ENCODE results near the gene GPRC5D.

GPRC5D gene

DNA sequence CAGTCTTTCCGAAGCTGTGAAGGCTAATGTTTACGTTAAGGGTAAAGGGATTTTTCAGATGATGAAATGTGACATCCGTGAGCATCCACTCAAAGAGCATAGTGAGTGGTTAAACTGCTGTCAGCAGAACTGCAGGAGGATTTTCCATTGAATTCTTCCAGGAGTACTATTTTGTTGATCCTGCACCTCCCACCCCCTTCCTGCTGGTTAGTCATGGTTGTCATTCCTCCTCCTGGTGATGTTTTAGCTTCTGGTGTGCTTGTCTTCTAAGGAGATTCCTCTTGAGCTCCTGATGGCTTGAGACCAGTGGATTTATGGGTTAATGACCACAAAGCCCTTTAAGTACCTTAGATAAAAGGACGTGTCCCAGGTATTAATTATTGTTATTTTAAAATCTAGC, 2.4 kb upstream of the GPRC5D start:
- Histone ChIP-seq H3K4me3 (IDR thresholded peaks at IDR 0.05; ENCODE audit: insufficient read depth, low read depth, low read length) (no peak overlapping the region), H3K27ac (no peak overlapping the region), H3K9ac (no peak overlapping the region), H4K20me1 (ENCODE audit: insufficient read depth) (no peaks in the 10 kb centered on the region), H3K79me2 (ENCODE audit: insufficient read depth, low read depth) (no peaks in the 10 kb centered on the region), H3K4me2 (no peak overlapping the region), H3K27me3 (ENCODE audit: insufficient read depth, low read depth) (no peaks in the 10 kb centered on the region), H3K36me3 (ENCODE audit: insufficient read depth) (no peaks in the 10 kb centered on the region), H3K4me1 (ENCODE audit: low read depth, poor library complexity, severe bottlenecking) (no peaks in the 10 kb centered on the region), H2AFZ (ENCODE audit: low read depth) (no peak overlapping the region)
- no peak for TF ChIP-seq CTCF (conservative IDR thresholded peaks at IDR 0.05; ENCODE audit: low read depth, low read length)

- Histone ChIP-seq H3K27me3 (ENCODE audit: insufficient read depth, low read depth) (no peaks in the 10 kb centered on the region), H2AFZ (ENCODE audit: low read depth) (no peak overlapping the region), H3K36me3 (ENCODE audit: insufficient read depth) (no peaks in the 10 kb centered on the region), H3K79me2 (ENCODE audit: insufficient read depth, low read depth) (no peaks in the 10 kb centered on the region), H3K27ac (no peak overlapping the region), H3K4me1 (ENCODE audit: low read depth, poor library complexity, severe bottlenecking) (no peaks in the 10 kb centered on the region), H3K9ac (no peak overlapping the region), H3K4me3 (IDR thresholded peaks at IDR 0.05; ENCODE audit: insufficient read depth, low read depth, low read length) (no peak overlapping the region), H3K4me2 (no peak overlapping the region), H4K20me1 (ENCODE audit: insufficient read depth) (no peaks in the 10 kb centered on the region)
- no peak for TF ChIP-seq CTCF (conservative IDR thresholded peaks at IDR 0.05; ENCODE audit: low read depth, low read length)
These were observed 466 bp downstream of the GPRC5D start for GRCh38 chr12:12951504-12951903.

DNA sequence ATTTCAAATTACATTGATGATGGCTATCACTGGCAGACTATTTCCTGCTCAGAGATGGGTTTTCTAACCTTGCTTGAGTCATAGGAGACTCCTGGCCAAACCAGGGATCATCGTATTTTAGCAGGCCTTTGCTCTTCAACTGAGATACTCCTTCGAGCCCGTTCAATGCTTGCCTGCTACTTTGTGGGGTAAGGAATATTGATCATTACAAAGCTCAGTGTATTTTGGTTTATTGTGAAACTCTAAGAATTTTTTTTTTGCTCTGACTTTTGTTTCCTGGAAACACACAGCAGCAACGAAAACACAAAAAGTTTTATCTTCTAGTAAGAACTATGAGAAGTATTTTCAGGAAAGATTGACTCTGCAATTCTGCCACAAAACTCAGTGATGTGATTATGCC, 4.1 kb downstream of the GPRC5D start:
- TF ChIP-seq CTCF (conservative IDR thresholded peaks at IDR 0.05; ENCODE audit: low read depth, low read length): no peak
- no peaks in the 10 kb centered on the region for H3K4me1 ChIP-seq (ENCODE audit: low read depth, poor library complexity, severe bottlenecking)
- no peak overlapping the region for H3K27ac ChIP-seq
- H3K4me3 ChIP-seq (IDR thresholded peaks at IDR 0.05; ENCODE audit: insufficient read depth, low read depth, low read length): no peak overlapping the region
- H4K20me1 ChIP-seq (ENCODE audit: insufficient read depth): no peaks in the 10 kb centered on the region
- no peak overlapping the region for H3K4me2 ChIP-seq
- H3K9ac ChIP-seq: no peak overlapping the region
- no peak overlapping the region for H2AFZ ChIP-seq (ENCODE audit: low read depth)
- H3K79me2 ChIP-seq (ENCODE audit: insufficient read depth, low read depth): no peaks in the 10 kb centered on the region
- no peaks in the 10 kb centered on the region for H3K36me3 ChIP-seq (ENCODE audit: insufficient read depth)
- H3K27me3 ChIP-seq (ENCODE audit: insufficient read depth, low read depth): no peaks in the 10 kb centered on the region

DNA sequence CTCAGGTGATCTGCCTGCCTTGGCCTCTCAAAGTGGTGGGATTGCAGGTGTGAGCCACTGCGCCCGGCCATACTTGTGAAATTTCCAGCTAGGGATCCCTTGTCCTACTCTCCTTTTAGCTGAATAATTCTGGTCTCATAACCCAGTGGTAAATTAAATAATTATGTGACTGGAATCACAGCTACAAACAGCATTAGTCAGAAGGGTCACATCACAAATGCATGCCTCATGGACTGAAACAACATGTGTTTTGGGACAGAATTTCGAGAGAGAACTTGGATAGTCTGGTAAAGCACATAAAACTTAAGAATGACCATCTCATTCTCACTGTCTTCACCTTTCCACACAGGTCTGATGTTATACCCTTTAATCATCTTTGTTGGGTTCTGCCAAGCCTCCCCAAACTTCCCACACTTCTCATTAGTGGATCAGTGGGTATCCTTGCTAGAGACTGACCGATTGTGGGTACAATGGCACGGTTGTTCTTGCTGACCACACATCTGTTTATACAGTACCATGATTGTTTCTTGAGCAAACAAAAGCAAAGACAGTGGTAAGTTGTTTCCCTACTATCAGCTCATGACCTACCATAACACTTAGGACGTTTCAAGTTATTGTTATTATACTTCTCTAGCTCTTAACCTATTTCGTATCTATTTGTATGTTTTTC, 5.1 kb downstream of the GPRC5D start:
- Histone ChIP-seq H3K4me3 (IDR thresholded peaks at IDR 0.05; ENCODE audit: insufficient read depth, low read depth, low read length) (no peak overlapping the region), H3K27ac (no peak overlapping the region), H3K9ac (no peak overlapping the region), H3K4me1 (ENCODE audit: low read depth, poor library complexity, severe bottlenecking) (no peaks in the 10 kb centered on the region), H3K79me2 (ENCODE audit: insufficient read depth, low read depth) (no peaks in the 10 kb centered on the region), H4K20me1 (ENCODE audit: insufficient read depth) (no peaks in the 10 kb centered on the region), H3K36me3 (ENCODE audit: insufficient read depth) (no peaks in the 10 kb centered on the region), H3K27me3 (ENCODE audit: insufficient read depth, low read depth) (no peaks in the 10 kb centered on the region), H3K4me2 (no peak overlapping the region), H2AFZ (ENCODE audit: low read depth) (no peak overlapping the region)
- no peak for TF ChIP-seq CTCF (conservative IDR thresholded peaks at IDR 0.05; ENCODE audit: low read depth, low read length)

Data from KMS-11 (cell line).